NCI-H1105 (cell line): ENCODE results near the gene PCDHA8.
"Not testable (repeated sequence)": the region's sequence is repeated elsewhere in the genome, so short reads cannot be mapped to it uniquely, and the experiment has no call there.

Source experiments
- DNase-seq: peaks from one replicate; lab custom pipeline; 2025; lab: John Stamatoyannopoulos, UW

The PCDHA8 gene

GRCh38 chr5:140869555-140869886, 28.5 kb downstream of the PCDHA8 start:
- DNase-seq = no peak

GRCh38 chr5:140870221-140871201, 29.5 kb downstream of the PCDHA8 start:
- DNase-seq = no peak

GRCh38 chr5:140875085-140876065, 34.4 kb downstream of the PCDHA8 start, which contains the start of gene PCDHA12:
Gene PCDHA12, plus strand, starts transcription at chr5:140875308. Its CDS starts 165 bp downstream, at chr5:140875473.
- no peak for DNase-seq

GRCh38 chr5:140876541-140877261, 35.7 kb downstream of the PCDHA8 start:
- not testable (repeated sequence) for DNase-seq

- no peak for DNase-seq
Measured at GRCh38 chr5:140877262-140877581, 36.2 kb downstream of the PCDHA8 start.

- DNase-seq = no peak
Measured at GRCh38 chr5:140881889-140882590, 41.1 kb downstream of the PCDHA8 start, which contains the start of gene PCDHA13. Gene PCDHA13, plus strand, starts transcription at chr5:140882124. Its CDS starts 145 bp downstream, at chr5:140882269.

GRCh38 chr5:140882591-140882899, 41.6 kb downstream of the PCDHA8 start:
- DNase-seq = no peak

- DNase-seq = no peak
Measured at GRCh38 chr5:140883373-140883772, 42.4 kb downstream of the PCDHA8 start.

GRCh38 chr5:140883927-140884697, 43.1 kb downstream of the PCDHA8 start:
- DNase-seq = no peak
